SU-DHL-6 (cell line): Measurements from ENCODE around the gene ZMYND10.

ENCODE experiments used
- H2AFZ ChIP-seq: fragments of 200-600 bp; sonication (generic); 2 replicates; pipeline ENCODE4 v1.6.1; 2014; ENCODE audit warnings: low read depth, mild to moderate bottlenecking, moderate library complexity, mixed read lengths, antibody characterized with exemption, low read length; ENCODE audit not compliant: severe bottlenecking
- H3F3A ChIP-seq: fragments of 200-600 bp; shearing (Covaris generic); 2 replicates; pipeline ENCODE4 v1.6.0; 2016; ENCODE audit warnings: antibody characterized with exemption, mild to moderate bottlenecking; ENCODE audit not compliant: insufficient read depth
- H3K27ac ChIP-seq: fragments of 200-600 bp; sonication (generic); 2 replicates; pipeline ENCODE4 v1.5.1; 2016; ENCODE audit warnings: low read depth, mild to moderate bottlenecking, low read length, moderate library complexity, mixed read lengths
- H3K27me3 ChIP-seq: fragments of 200-600 bp; sonication (generic), shearing (Covaris generic); 2 replicates; pipeline ENCODE4 v1.6.0; 2014; ENCODE audit warnings: mild to moderate bottlenecking, low read length
- H3K36me3 ChIP-seq: fragments of 200-600 bp; sonication (generic); 2 replicates; pipeline ENCODE4 v1.6.1; 2014; ENCODE audit warnings: mild to moderate bottlenecking, low read length, mixed read lengths
- H3K4me2 ChIP-seq: fragments of 300-600, 200-600 bp; shearing (Covaris generic), sonication (generic); 2 replicates; pipeline ENCODE4 v1.6.0; 2014; ENCODE audit warnings: low read length, low read depth, mild to moderate bottlenecking; ENCODE audit not compliant: poor library complexity, severe bottlenecking
- H3K4me3 ChIP-seq: fragments of 200-600 bp; sonication (generic); 2 replicates; pipeline ENCODE4 v1.5.1; 2014; ENCODE audit warnings: antibody characterized with exemption, low read length, mild to moderate bottlenecking, mixed read lengths; ENCODE audit not compliant: insufficient read depth, poor library complexity, severe bottlenecking
- H3K79me2 ChIP-seq: fragments of 200-600 bp; sonication (generic); 2 replicates; pipeline ENCODE4 v1.6.1; 2014; ENCODE audit warnings: mild to moderate bottlenecking, low read length, moderate library complexity; ENCODE audit not compliant: insufficient read depth
- H3K9ac ChIP-seq: fragments of 200-600 bp; sonication (generic); 2 replicates; pipeline ENCODE4 v1.7.0; 2014; ENCODE audit warnings: mild to moderate bottlenecking, low read length
- H3K9me2 ChIP-seq: fragments of 200-600 bp; sonication (generic); replicated peaks from 2 replicates; pipeline ENCODE4 v1.6.1; 2014; ENCODE audit warnings: low read length; ENCODE audit not compliant: insufficient read depth
- H3K9me3 ChIP-seq: fragments of 200-600 bp; sonication (generic); 2 replicates; pipeline ENCODE4 v1.6.1; 2014; ENCODE audit warnings: low read length, mixed read lengths; ENCODE audit not compliant: insufficient read depth
- H4K20me1 ChIP-seq: fragments of 200-600 bp; sonication (generic); 2 replicates; pipeline ENCODE4 v1.6.1; 2014; ENCODE audit warnings: low read depth, mild to moderate bottlenecking, antibody characterized with exemption, low read length, moderate library complexity, mixed read lengths
- EZH2phosphoT487 ChIP-seq: fragments of 200-600 bp; sonication (generic), shearing (Covaris generic); conservative IDR thresholded peaks from 2 replicates; pipeline ENCODE4 v1.6.1; 2018; ENCODE audit warnings: mild to moderate bottlenecking, antibody characterized with exemption, low read length, moderate library complexity, mixed read lengths
- TF ChIP-seq, protein P1 (sequence below): fragments of 200-600 bp; sonication (generic); IDR thresholded peaks from one replicate; pipeline ENCODE4 v1.5.1; 2017; ENCODE audit warnings: antibody characterized with exemption, mild to moderate bottlenecking, low read length, moderate library complexity; ENCODE audit not compliant: insufficient read depth, poor library complexity, severe bottlenecking

Gene ZMYND10

DNA sequence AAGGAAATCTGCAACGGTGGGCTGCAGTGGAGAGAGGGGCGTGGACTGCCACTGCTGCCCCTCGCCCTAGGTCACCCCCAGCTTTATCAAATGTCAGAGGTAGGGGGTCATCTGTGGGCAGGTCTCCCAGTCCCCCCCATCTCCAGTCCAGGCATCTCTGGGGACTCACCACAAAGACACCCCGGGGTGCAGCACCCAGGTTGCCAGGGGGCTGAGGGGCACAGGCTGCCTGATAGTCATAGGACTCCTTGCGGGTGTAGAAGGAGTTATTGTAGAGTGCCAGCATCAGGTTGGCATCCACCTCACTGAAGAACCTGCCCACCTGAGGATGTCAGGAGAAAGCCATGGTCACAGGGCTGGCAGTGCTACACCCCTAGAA, 20.3 kb upstream of the ZMYND10 start:
- Histone ChIP-seq H3K9ac (peak overlapping the region; percentile 52; the same call in 1 of the 2 replicates), H3K27me3 (no peaks in the 10 kb centered on the region), H3F3A (no peaks in the 10 kb centered on the region), H3K9me3 (no peaks in the 10 kb centered on the region), H3K27ac (no peak overlapping the region), H2AFZ (no peak overlapping the region), H4K20me1 (no peaks in the 10 kb centered on the region), H3K79me2 (no peaks in the 10 kb centered on the region), H3K36me3 (no peaks in the 10 kb centered on the region), H3K4me3 (peak overlapping the region; percentile 49), H3K4me2 (peak overlapping the region; percentile 73), H3K9me2 (no peaks in the 10 kb centered on the region)
- TF ChIP-seq, protein P1, sequence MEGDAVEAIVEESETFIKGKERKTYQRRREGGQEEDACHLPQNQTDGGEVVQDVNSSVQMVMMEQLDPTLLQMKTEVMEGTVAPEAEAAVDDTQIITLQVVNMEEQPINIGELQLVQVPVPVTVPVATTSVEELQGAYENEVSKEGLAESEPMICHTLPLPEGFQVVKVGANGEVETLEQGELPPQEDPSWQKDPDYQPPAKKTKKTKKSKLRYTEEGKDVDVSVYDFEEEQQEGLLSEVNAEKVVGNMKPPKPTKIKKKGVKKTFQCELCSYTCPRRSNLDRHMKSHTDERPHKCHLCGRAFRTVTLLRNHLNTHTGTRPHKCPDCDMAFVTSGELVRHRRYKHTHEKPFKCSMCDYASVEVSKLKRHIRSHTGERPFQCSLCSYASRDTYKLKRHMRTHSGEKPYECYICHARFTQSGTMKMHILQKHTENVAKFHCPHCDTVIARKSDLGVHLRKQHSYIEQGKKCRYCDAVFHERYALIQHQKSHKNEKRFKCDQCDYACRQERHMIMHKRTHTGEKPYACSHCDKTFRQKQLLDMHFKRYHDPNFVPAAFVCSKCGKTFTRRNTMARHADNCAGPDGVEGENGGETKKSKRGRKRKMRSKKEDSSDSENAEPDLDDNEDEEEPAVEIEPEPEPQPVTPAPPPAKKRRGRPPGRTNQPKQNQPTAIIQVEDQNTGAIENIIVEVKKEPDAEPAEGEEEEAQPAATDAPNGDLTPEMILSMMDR, result no peak
- TF ChIP-seq EZH2phosphoT487, result no peak

DNA sequence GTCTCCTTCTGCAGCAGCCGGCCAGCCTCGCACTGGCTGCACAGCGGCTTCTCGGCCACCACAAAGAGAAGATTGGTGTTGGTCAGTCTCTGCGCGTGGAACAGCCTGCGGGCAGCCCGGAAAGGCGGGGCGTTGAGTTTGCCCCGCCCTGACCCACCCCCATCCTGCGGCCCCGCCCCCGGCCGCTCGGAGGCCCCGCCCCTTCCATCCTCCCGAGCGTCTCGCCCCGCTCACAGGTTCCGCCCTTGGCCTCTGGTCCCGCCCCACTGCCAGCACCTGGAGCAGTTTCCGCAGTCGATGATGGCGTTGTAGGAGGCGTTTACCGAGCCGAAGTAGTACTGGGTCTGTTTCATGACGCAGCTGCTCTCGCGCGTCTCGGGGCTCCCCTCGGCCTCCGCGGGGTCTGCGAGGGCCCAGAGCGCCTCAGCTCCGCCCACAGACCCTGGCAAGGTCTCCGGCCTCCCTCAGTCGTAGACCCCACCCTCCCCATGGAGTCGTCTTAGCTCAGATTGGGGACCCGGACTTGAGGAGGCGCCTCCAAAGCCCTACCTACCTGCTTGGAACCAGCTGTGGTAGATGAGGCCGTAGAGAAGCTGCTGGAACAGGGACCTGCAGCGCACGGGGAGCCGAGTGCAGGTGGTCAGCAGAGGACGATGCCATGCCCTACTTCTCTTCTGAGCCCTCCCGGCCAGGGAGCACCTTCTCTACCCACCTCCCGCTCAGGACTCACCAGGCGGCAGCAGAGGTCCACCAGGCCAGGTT, 19.7 kb upstream of the ZMYND10 start:
- no peaks in the 10 kb centered on the region for H3K9me3 ChIP-seq
- H3K27me3 ChIP-seq, result no peaks in the 10 kb centered on the region
- no peaks in the 10 kb centered on the region for H4K20me1 ChIP-seq
- H3F3A ChIP-seq, result no peaks in the 10 kb centered on the region
- H3K9ac ChIP-seq, result peak overlapping the region; percentile 52
- TF ChIP-seq, protein P1, result no peak
- TF ChIP-seq EZH2phosphoT487, result no peak
- peak overlapping the region; percentile 49 for H3K4me3 ChIP-seq
- no peaks in the 10 kb centered on the region for H3K36me3 ChIP-seq
- H2AFZ ChIP-seq, result peak overlapping the region; percentile 91
- H3K79me2 ChIP-seq, result no peaks in the 10 kb centered on the region
- no peak overlapping the region for H3K27ac ChIP-seq
- H3K4me2 ChIP-seq, result peak overlapping the region; percentile 73
- no peaks in the 10 kb centered on the region for H3K9me2 ChIP-seq

- no peak for TF ChIP-seq EZH2phosphoT487
- TF ChIP-seq, protein P1, result no peak
- no peaks in the 10 kb centered on the region for H3F3A ChIP-seq
- no peaks in the 10 kb centered on the region for H3K9me2 ChIP-seq
- no peak overlapping the region for H3K9ac ChIP-seq
- no peak overlapping the region for H2AFZ ChIP-seq
- no peaks in the 10 kb centered on the region for H3K9me3 ChIP-seq
- H3K79me2 ChIP-seq, result no peaks in the 10 kb centered on the region
- H3K27ac ChIP-seq, result no peak overlapping the region
- H4K20me1 ChIP-seq, result no peaks in the 10 kb centered on the region
- no peaks in the 10 kb centered on the region for H3K36me3 ChIP-seq
- no peak overlapping the region for H3K4me2 ChIP-seq
- H3K27me3 ChIP-seq, result no peaks in the 10 kb centered on the region
- no peak overlapping the region for H3K4me3 ChIP-seq
These were observed 19.1 kb upstream of the ZMYND10 start for GRCh38 chr3:50364573-50365079.
